ENCODE measurements around the gene PTPRK.

Gene PTPRK

GRCh38 chr6:128379577-128379976 is 140.8 kb downstream of the PTPRK start:
- DNase-seq: no peak

GRCh38 chr6:128376952-128377503 is 143.4 kb downstream of the PTPRK start:
- DNase-seq: no peak

GRCh38 chr6:128371136-128371535 is 149.3 kb downstream of the PTPRK start:
- no peak for DNase-seq

GRCh38 chr6:128370072-128370471 is 150.3 kb downstream of the PTPRK start:
- no peak for DNase-seq

GRCh38 chr6:128368213-128368944 is 152.0 kb downstream of the PTPRK start:
- no peak for DNase-seq

- DNase-seq: no peak
Observed at GRCh38 chr6:128367437-128367836, 153.0 kb downstream of the PTPRK start.

- no peak for DNase-seq
Observed at GRCh38 chr6:128365520-128366160, 154.8 kb downstream of the PTPRK start.

- no peak for DNase-seq
Observed at GRCh38 chr6:128364766-128365519, 155.5 kb downstream of the PTPRK start.

GRCh38 chr6:128363020-128363813 is 157.2 kb downstream of the PTPRK start:
- DNase-seq: no peak

- DNase-seq: no peak
Observed at GRCh38 chr6:128361378-128361777, 159.0 kb downstream of the PTPRK start.

GRCh38 chr6:128358244-128358776 is 162.1 kb downstream of the PTPRK start:
- no peak for DNase-seq

GRCh38 chr6:128357392-128358130 is 162.8 kb downstream of the PTPRK start:
- DNase-seq: no peak

- no peak for DNase-seq
Observed at GRCh38 chr6:128352366-128352765, 168.0 kb downstream of the PTPRK start.

- DNase-seq: no peak
Observed at GRCh38 chr6:128351255-128351514, 169.2 kb downstream of the PTPRK start.

GRCh38 chr6:128350416-128351254 is 169.8 kb downstream of the PTPRK start:
- DNase-seq: no peak

GRCh38 chr6:128347123-128347522 is 173.3 kb downstream of the PTPRK start:
- DNase-seq: no peak

GRCh38 chr6:128346569-128346968 is 173.8 kb downstream of the PTPRK start:
- DNase-seq: no peak

- no peak for DNase-seq
Observed at GRCh38 chr6:128345278-128345677, 175.1 kb downstream of the PTPRK start.

- no peak for DNase-seq
Observed at GRCh38 chr6:128343706-128344105, 176.7 kb downstream of the PTPRK start.

- no peak for DNase-seq
Observed at GRCh38 chr6:128339635-128340450, 180.6 kb downstream of the PTPRK start.

Measured in NCI-H1105 (cell line).